OCI-LY7 (cell line): ENCODE measurements around the gene CAMK2N2.

ENCODE experiments used
- CTCF ChIP-seq: fragments of 200-600 bp; sonication (generic); conservative IDR thresholded peaks from 2 replicates; pipeline ENCODE4 v1.5.1; 2014; ENCODE audit warnings: mild to moderate bottlenecking, antibody characterized with exemption, low read length, moderate library complexity, mixed read lengths
- EZH2phosphoT487 ChIP-seq: fragments of 200-600 bp; sonication (generic); IDR thresholded peaks from 2 replicates; pipeline ENCODE4 v1.6.1; 2018; ENCODE audit warnings: low read depth, borderline replicate concordance, mild to moderate bottlenecking, mixed run types, antibody characterized with exemption, low read length, moderate library complexity, mixed read lengths

- TF ChIP-seq CTCF (no peak), EZH2phosphoT487 (no peak)
Measured at GRCh38 chr3:184282941-184283340, 21.6 kb upstream of the CAMK2N2 start.
